GM23338 (cell line): ENCODE results near the gene ISL2. TPM values are rescaled to one million over a fixed set of nuclear protein-coding genes. Genes with fewer than 3 reads are reported as not detected.
"Not testable (repeated sequence)": the region's sequence is repeated elsewhere in the genome, so short reads cannot be mapped to it uniquely, and the experiment has no call there.

Source experiments
- ATAC-seq: fragments of 200-7000 bp; cut with Tn5 transposase; 3 replicates; pipeline ENCODE4 v1.9.1; 2020
- DNase-seq: peaks from one replicate; pipeline ENCODE4 v3.0.0-alpha.2; 2015; ENCODE audit warnings: low spot score
- H2AFZ ChIP-seq: fragments of 200-600 bp; sonication (generic); 2 replicates; pipeline ENCODE4 v1.8.0; 2016; ENCODE audit warnings: antibody characterized with exemption, mild to moderate bottlenecking, moderate library complexity
- H3F3A ChIP-seq: fragments of 200-600 bp; sonication (generic); replicated peaks from 2 replicates; pipeline ENCODE4 v1.8.0; 2017; ENCODE audit warnings: antibody characterized with exemption, mixed run types, low read depth
- H3K27ac ChIP-seq: fragments of 200-600 bp; sonication (generic); 2 replicates; pipeline ENCODE4 v1.6.1; 2016; ENCODE audit warnings: low read depth
- H3K27me3 ChIP-seq: fragments of 200-600 bp; sonication (generic); 2 replicates; pipeline ENCODE4 v1.8.0; 2016; ENCODE audit warnings: mild to moderate bottlenecking, mixed run types, moderate library complexity; ENCODE audit not compliant: insufficient read depth
- H3K36me3 ChIP-seq: fragments of 200-600 bp; sonication (generic); 2 replicates; pipeline ENCODE4 v1.8.0; 2016; ENCODE audit warnings: mild to moderate bottlenecking; ENCODE audit not compliant: insufficient read depth
- H3K4me1 ChIP-seq: fragments of 200-600 bp; sonication (generic); 2 replicates; pipeline ENCODE4 v1.8.0; 2016; ENCODE audit warnings: mild to moderate bottlenecking, moderate library complexity; ENCODE audit not compliant: insufficient read depth
- H3K4me2 ChIP-seq: fragments of 200-600 bp; sonication (generic); 2 replicates; pipeline ENCODE4 v1.7.1; 2017; ENCODE audit warnings: mixed run types
- H3K4me3 ChIP-seq: fragments of 200-600 bp; sonication (generic); 2 replicates; pipeline ENCODE4 v1.6.1; 2016; ENCODE audit warnings: mixed run types
- H3K79me2 ChIP-seq: fragments of 200-600 bp; sonication (generic); replicated peaks from 2 replicates; pipeline ENCODE4 v1.8.0; 2017; ENCODE audit warnings: mild to moderate bottlenecking; ENCODE audit not compliant: insufficient read depth
- H3K9me2 ChIP-seq: fragments of 200-600 bp; sonication (generic); 2 replicates; pipeline ENCODE4 v1.8.0; 2017; ENCODE audit not compliant: insufficient read depth
- H4K20me1 ChIP-seq: fragments of 200-600 bp; sonication (generic); replicated peaks from 2 replicates; pipeline ENCODE4 v1.8.0; 2017; ENCODE audit warnings: mild to moderate bottlenecking; ENCODE audit not compliant: insufficient read depth
- H3K27ac Mint-ChIP-seq: 2 replicates; pipeline ENCODE4 v1.8.0; 2020; ENCODE audit warnings: inconsistent platforms, mild to moderate bottlenecking, moderate library complexity, mixed read lengths
- H3K27me3 Mint-ChIP-seq: 3 replicates; pipeline ENCODE4 v1.8.0; 2022; ENCODE audit warnings: low read depth, mild to moderate bottlenecking, moderate library complexity, mixed read lengths, inconsistent platforms; ENCODE audit not compliant: insufficient read depth, poor library complexity
- H3K36me3 Mint-ChIP-seq: 3 replicates; pipeline ENCODE4 v1.8.0; 2021; ENCODE audit warnings: low read depth, mild to moderate bottlenecking, inconsistent platforms, moderate library complexity, mixed read lengths
- H3K4me1 Mint-ChIP-seq: 3 replicates; pipeline ENCODE4 v1.8.0; 2020; ENCODE audit warnings: mild to moderate bottlenecking, inconsistent platforms, mixed read lengths
- H3K4me3 Mint-ChIP-seq: 3 replicates; pipeline ENCODE4 v1.8.0; 2021; ENCODE audit warnings: moderate library complexity, mild to moderate bottlenecking, inconsistent platforms, mixed read lengths
- H3K9me3 Mint-ChIP-seq: 3 replicates; pipeline ENCODE4 v1.8.0; 2020; ENCODE audit warnings: moderate library complexity, mild to moderate bottlenecking, inconsistent platforms, mixed read lengths
- CREB1 ChIP-seq: fragments of 250-450 bp; sonication (Bioruptor Pico); IDR thresholded peaks from 2 replicates; pipeline ENCODE4 v1.5.0; 2020; ENCODE audit warnings: low read depth, mild to moderate bottlenecking, moderate library complexity
- CTCF ChIP-seq, 2 experiments: fragments of 200-600 bp in 1 of 2; sonication (generic) in 1 of 2; conservative IDR thresholded peaks; 2 replicates each; pipeline versions ENCODE4 v1.5.1 to v1.6.1; 2016 to 2017; ENCODE audit warnings: antibody characterized with exemption in 2 of 2, low read depth in 2 of 2, mild to moderate bottlenecking in 2 of 2, moderate library complexity in 1 of 2
- EZH2 ChIP-seq: fragments of 200-600 bp; sonication (generic); IDR thresholded peaks from one replicate; pipeline ENCODE4 v1.8.0; 2017; ENCODE audit warnings: antibody characterized with exemption, mild to moderate bottlenecking, low read depth; ENCODE audit not compliant: unreplicated experiment
- EZH2phosphoT487 ChIP-seq: fragments of 200-600 bp; sonication (generic); IDR thresholded peaks from one replicate; pipeline ENCODE4 v1.8.1; 2018; ENCODE audit warnings: antibody characterized with exemption; ENCODE audit not compliant: unreplicated experiment
- JUNB ChIP-seq: IDR thresholded peaks from one replicate; pipeline ENCODE4 v1.6.1; 2016; ENCODE audit warnings: antibody characterized with exemption; ENCODE audit not compliant: unreplicated experiment
- NANOG ChIP-seq: IDR thresholded peaks from 2 replicates; pipeline ENCODE4 v1.6.1; 2016; ENCODE audit warnings: antibody characterized with exemption, borderline replicate concordance
- POLR2AphosphoS5 ChIP-seq: IDR thresholded peaks from 2 replicates; pipeline ENCODE4 v1.6.1; 2016; ENCODE audit warnings: antibody characterized with exemption, low read depth
- ZNF114 ChIP-seq: fragments of 250-450 bp; sonication (Bioruptor Pico); IDR thresholded peaks from 2 replicates; pipeline ENCODE4 v1.5.0; 2020; ENCODE audit warnings: mild to moderate bottlenecking, moderate library complexity
- ZNF331 ChIP-seq: fragments of 250-450 bp; sonication (Bioruptor Pico); IDR thresholded peaks from 2 replicates; pipeline ENCODE4 v1.5.0; 2020; ENCODE audit warnings: low read depth, mild to moderate bottlenecking, moderate library complexity
- polyA plus RNA-seq: library from polyadenylated mRNA; unstranded; fragments of >200 nt; fragmentation: Nextera tagmentation; extraction: Ambion mirVana; gene quantifications from 2 replicates; pipeline ENCODE4 v1.2.1, GENCODE V29; 2016
- total RNA-seq: library from RNA; depleted of rRNA; stranded (reverse); fragments of >200 nt; shearing (Covaris generic); gene quantifications from 2 replicates; pipeline ENCODE4 v1.2.3, GENCODE V29; 2014
- TF ChIP-seq, protein P1 (sequence below): IDR thresholded peaks from one replicate; pipeline ENCODE4 v1.6.1; 2018; ENCODE audit warnings: antibody characterized with exemption; ENCODE audit not compliant: unreplicated experiment

The ISL2 gene
- total and polyA plus RNA-seq, 2 experiments from 2014 or later, result 0.65 to 2.7 TPM

GRCh38 chr15:76293361-76293760 lies 43.2 kb upstream of the ISL2 start:
- Histone ChIP-seq H3K4me3 (no peak overlapping the region), H3F3A (no peaks in the 10 kb centered on the region), H3K36me3 (no peaks in the 10 kb centered on the region), H3K9me2 (no peaks in the 10 kb centered on the region), H3K27ac (no peak overlapping the region), H3K79me2 (peaks cover 20% of the 10 kb centered on the region; the same call in 1 of the 2 replicates), H3K4me1 (no peaks in the 10 kb centered on the region), H3K27me3 (no peaks in the 10 kb centered on the region), H2AFZ (no peak overlapping the region), H3K4me2 (no peak overlapping the region), H4K20me1 (no peaks in the 10 kb centered on the region; the same call in 1 of the 2 replicates)
- TF ChIP-seq EZH2phosphoT487 (no peak), ZNF114 (CRISPR knock-in tag) (no peak)
- H3K4me3 Mint-ChIP-seq, result no peak overlapping the region
- peaks cover 4% of the 10 kb centered on the region; the same call in 1 of the 3 replicates for H3K36me3 Mint-ChIP-seq
- ATAC-seq (no peak), DNase-seq (no peak)
- no peaks in the 10 kb centered on the region; the same call in 2 of the 3 replicates for H3K9me3 Mint-ChIP-seq
- no peaks in the 10 kb centered on the region for H3K4me1 Mint-ChIP-seq
- no peak overlapping the region for H3K27ac Mint-ChIP-seq
- no peaks in the 10 kb centered on the region for H3K27me3 Mint-ChIP-seq

GRCh38 chr15:76294463-76294862 lies 42.1 kb upstream of the ISL2 start:
- not testable (repeated sequence) for H3K9me3 Mint-ChIP-seq, H3K36me3 Mint-ChIP-seq, H3K4me2 ChIP-seq, ATAC-seq, H3K4me1 ChIP-seq, H3K4me3 ChIP-seq, H2AFZ ChIP-seq, H3K9me2 ChIP-seq, H3F3A ChIP-seq, H4K20me1 ChIP-seq, H3K4me1 Mint-ChIP-seq, H3K27ac Mint-ChIP-seq, H3K4me3 Mint-ChIP-seq, H3K36me3 ChIP-seq, H3K27ac ChIP-seq, H3K27me3 Mint-ChIP-seq, DNase-seq, H3K27me3 ChIP-seq
- H3K79me2 ChIP-seq, result peaks cover 29% of the 10 kb centered on the region; the same call in 1 of the 2 replicates

- no peak for ATAC-seq
- no peaks in the 10 kb centered on the region for H3K36me3 ChIP-seq
- TF ChIP-seq EZH2phosphoT487, result no peak
- no peak for TF ChIP-seq ZNF331
- TF ChIP-seq EZH2, result no peak
- TF ChIP-seq POLR2AphosphoS5, result no peak
- TF ChIP-seq NANOG, result no peak
- no peak for TF ChIP-seq JUNB
- TF ChIP-seq ZNF114 (CRISPR knock-in tag), result no peak
- TF ChIP-seq CTCF (conservative IDR thresholded peaks at IDR 0.05; ENCODE audit: low read depth in 2 of 2), result no peak
- TF ChIP-seq, protein P1, sequence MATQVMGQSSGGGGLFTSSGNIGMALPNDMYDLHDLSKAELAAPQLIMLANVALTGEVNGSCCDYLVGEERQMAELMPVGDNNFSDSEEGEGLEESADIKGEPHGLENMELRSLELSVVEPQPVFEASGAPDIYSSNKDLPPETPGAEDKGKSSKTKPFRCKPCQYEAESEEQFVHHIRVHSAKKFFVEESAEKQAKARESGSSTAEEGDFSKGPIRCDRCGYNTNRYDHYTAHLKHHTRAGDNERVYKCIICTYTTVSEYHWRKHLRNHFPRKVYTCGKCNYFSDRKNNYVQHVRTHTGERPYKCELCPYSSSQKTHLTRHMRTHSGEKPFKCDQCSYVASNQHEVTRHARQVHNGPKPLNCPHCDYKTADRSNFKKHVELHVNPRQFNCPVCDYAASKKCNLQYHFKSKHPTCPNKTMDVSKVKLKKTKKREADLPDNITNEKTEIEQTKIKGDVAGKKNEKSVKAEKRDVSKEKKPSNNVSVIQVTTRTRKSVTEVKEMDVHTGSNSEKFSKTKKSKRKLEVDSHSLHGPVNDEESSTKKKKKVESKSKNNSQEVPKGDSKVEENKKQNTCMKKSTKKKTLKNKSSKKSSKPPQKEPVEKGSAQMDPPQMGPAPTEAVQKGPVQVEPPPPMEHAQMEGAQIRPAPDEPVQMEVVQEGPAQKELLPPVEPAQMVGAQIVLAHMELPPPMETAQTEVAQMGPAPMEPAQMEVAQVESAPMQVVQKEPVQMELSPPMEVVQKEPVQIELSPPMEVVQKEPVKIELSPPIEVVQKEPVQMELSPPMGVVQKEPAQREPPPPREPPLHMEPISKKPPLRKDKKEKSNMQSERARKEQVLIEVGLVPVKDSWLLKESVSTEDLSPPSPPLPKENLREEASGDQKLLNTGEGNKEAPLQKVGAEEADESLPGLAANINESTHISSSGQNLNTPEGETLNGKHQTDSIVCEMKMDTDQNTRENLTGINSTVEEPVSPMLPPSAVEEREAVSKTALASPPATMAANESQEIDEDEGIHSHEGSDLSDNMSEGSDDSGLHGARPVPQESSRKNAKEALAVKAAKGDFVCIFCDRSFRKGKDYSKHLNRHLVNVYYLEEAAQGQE, result no peak
- TF ChIP-seq CREB1 (CRISPR knock-in tag), result no peak
These were observed 39.7 kb upstream of the ISL2 start for GRCh38 chr15:76296849-76297248.

More at GRCh38 chr15:76296849-76297248, 39.7 kb upstream of the ISL2 start:
- Histone ChIP-seq H3K4me1 (no peaks in the 10 kb centered on the region), H3K4me2 (no peak overlapping the region), H4K20me1 (no peaks in the 10 kb centered on the region; the same call in 1 of the 2 replicates), H3K79me2 (peaks cover 46% of the 10 kb centered on the region), H3K27ac (no peak overlapping the region), H3K4me3 (no peak overlapping the region), H3F3A (no peaks in the 10 kb centered on the region), H3K27me3 (no peaks in the 10 kb centered on the region), H3K9me2 (no peaks in the 10 kb centered on the region), H2AFZ (no peak overlapping the region)
- no peaks in the 10 kb centered on the region; the same call in 2 of the 3 replicates for H3K36me3 Mint-ChIP-seq
- no peaks in the 10 kb centered on the region for H3K9me3 Mint-ChIP-seq
- H3K4me1 Mint-ChIP-seq, result no peaks in the 10 kb centered on the region
- H3K4me3 Mint-ChIP-seq, result no peak overlapping the region
- no peak for DNase-seq
- H3K27ac Mint-ChIP-seq, result no peak overlapping the region
- H3K27me3 Mint-ChIP-seq, result no peaks in the 10 kb centered on the region
